Liver (tissue), 9 donors: Measurements from ENCODE around the gene PHLDB3. TPM values are rescaled to one million over a fixed set of nuclear protein-coding genes. Genes with fewer than 3 reads are reported as not detected.

ENCODE experiments used
- DNase-seq: peaks from one replicate; pipeline ENCODE4 v3.0.0-alpha.2; 2017; ENCODE audit warnings: low spot score
- H3K27ac ChIP-seq, 2 donors: one replicate each; pipeline ENCODE4 v1.7.0; 2013; ENCODE audit warnings: inconsistent platforms in 2 of 2, low read length in 2 of 2, control low read depth in 1 of 2, low read depth in 1 of 2, mild to moderate bottlenecking in 1 of 2
- H3K27me3 ChIP-seq, 4 donors: one replicate each; pipeline versions ENCODE4 v1.6.1 to v1.7.0; 2013; ENCODE audit warnings: low read length in 3 of 4, inconsistent platforms in 1 of 4, mild to moderate bottlenecking in 1 of 4, moderate library complexity in 1 of 4; ENCODE audit not compliant: control insufficient read depth in 4 of 4, insufficient read depth in 4 of 4
- H3K36me3 ChIP-seq, 4 donors: one replicate each; pipeline versions ENCODE4 v1.6.1 to v1.7.0; 2013; ENCODE audit warnings: low read length in 3 of 4, mild to moderate bottlenecking in 3 of 4, low read depth in 1 of 4, moderate library complexity in 1 of 4; ENCODE audit not compliant: control insufficient read depth in 4 of 4, insufficient read depth in 3 of 4
- H3K4me1 ChIP-seq, 4 donors: one replicate each; pipeline versions ENCODE4 v1.6.1 to v1.7.0; 2013; ENCODE audit warnings: low read length in 3 of 4, mild to moderate bottlenecking in 3 of 4, moderate library complexity in 1 of 4; ENCODE audit not compliant: control insufficient read depth in 4 of 4, insufficient read depth in 4 of 4
- H3K4me3 ChIP-seq, 3 donors: one replicate each; pipeline versions ENCODE4 v1.6.1 to v1.7.0; 2013; ENCODE audit warnings: low read length in 3 of 3, control low read depth in 1 of 3, low read depth in 1 of 3, mild to moderate bottlenecking in 1 of 3
- H3K9ac ChIP-seq, 2 donors: one replicate each; pipeline ENCODE4 v1.7.0; 2013; ENCODE audit warnings: low read length in 2 of 2, mild to moderate bottlenecking in 2 of 2, moderate library complexity in 2 of 2, control low read depth in 1 of 2, low read depth in 1 of 2
- H3K9me3 ChIP-seq, 4 donors: one replicate each; pipeline versions ENCODE4 v1.6.1 to v1.7.0; 2013; ENCODE audit warnings: low read length in 3 of 4; ENCODE audit not compliant: control insufficient read depth in 4 of 4
- FOXA1 ChIP-seq: IDR thresholded peaks from 2 replicates; pipeline ENCODE4 v1.6.1; 2016; ENCODE audit warnings: antibody characterized with exemption
- GABPA ChIP-seq, 2 donors: IDR thresholded peaks in 1 of 2; conservative IDR thresholded peaks in 1 of 2; 2 replicates each; pipeline ENCODE4 v1.6.1; 2016; ENCODE audit warnings: antibody characterized with exemption in 2 of 2, mild to moderate bottlenecking in 1 of 2, moderate library complexity in 1 of 2
- HNF4G ChIP-seq: IDR thresholded peaks from 2 replicates; pipeline ENCODE4 v1.6.1; 2016; ENCODE audit warnings: antibody characterized with exemption
- JUND ChIP-seq, 2 donors: IDR thresholded peaks; 2 replicates each; pipeline ENCODE4 v1.6.1; 2016; ENCODE audit warnings: antibody characterized with exemption in 2 of 2
- NR2F2 ChIP-seq: IDR thresholded peaks from 2 replicates; pipeline ENCODE4 v1.6.1; 2016; ENCODE audit warnings: antibody characterized with exemption
- RAD21 ChIP-seq, 2 donors: IDR thresholded peaks; 2 replicates each; pipeline ENCODE4 v1.6.1; 2016; ENCODE audit warnings: antibody characterized with exemption in 2 of 2, mild to moderate bottlenecking in 2 of 2
- RXRA ChIP-seq, 2 donors: IDR thresholded peaks; 2 replicates each; pipeline ENCODE4 v1.6.1; 2017 to 2018; ENCODE audit warnings: antibody characterized with exemption in 2 of 2, mild to moderate bottlenecking in 1 of 2
- TAF1 ChIP-seq: conservative IDR thresholded peaks from 2 replicates; pipeline ENCODE4 v1.6.1; 2016; ENCODE audit warnings: antibody characterized with exemption, mild to moderate bottlenecking
- YY1 ChIP-seq: IDR thresholded peaks from 2 replicates; pipeline ENCODE4 v1.6.1; 2016; ENCODE audit warnings: antibody characterized with exemption, mild to moderate bottlenecking
- WGBS: extraction: QIAGEN DNeasy Blood & Tissue Kit; methylation state at CpG from one replicate; pipeline ENCODE4 v1.1.7; 2013; 5-methylcytosine and 5-hydroxymethylcytosine counted together
- polyA plus RNA-seq, 2 donors: library from polyadenylated mRNA; stranded (reverse) in 1 of 2; unstranded in 1 of 2; fragments of 200-250 nt in 1 of 2; fragments of >200 nt in 1 of 2; fragmentation: Nextera tagmentation in 1 of 2; extraction: Ambion mirVana in 1 of 2; gene quantifications; one replicate each; pipeline versions ENCODE4 v1.2.1 to v1.2.3, GENCODE V29; 2013 to 2015
- total RNA-seq, 2 donors: library from RNA; depleted of rRNA; stranded (reverse); fragments of >200 nt; gene quantifications; one replicate each; pipeline ENCODE4 v1.2.3, GENCODE V29; 2014
- TF ChIP-seq, protein P1 (sequence below): fragments of 150-350 bp; IDR thresholded peaks from 2 replicates; pipeline ENCODE4 v1.5.1; 2017; ENCODE audit warnings: improper control_type of control experiment, low read depth, low read length; ENCODE audit not compliant: missing input control
- TF ChIP-seq, protein P2 (sequence below): IDR thresholded peaks from 2 replicates; pipeline ENCODE4 v1.6.1; 2016; ENCODE audit warnings: antibody characterized with exemption
- TF ChIP-seq, protein P3 (sequence below): IDR thresholded peaks from 2 replicates; pipeline ENCODE4 v1.6.1; 2016; ENCODE audit warnings: antibody characterized with exemption
- donor health status: healthy.
- donor health status: healthy.
- donor health status: healthy.
- donor health status: healthy.
- donor health status: healthy.

The PHLDB3 gene
- total and polyA plus RNA-seq, 4 donors, result 10.6 to 18.2 (median 11.7) TPM

DNA sequence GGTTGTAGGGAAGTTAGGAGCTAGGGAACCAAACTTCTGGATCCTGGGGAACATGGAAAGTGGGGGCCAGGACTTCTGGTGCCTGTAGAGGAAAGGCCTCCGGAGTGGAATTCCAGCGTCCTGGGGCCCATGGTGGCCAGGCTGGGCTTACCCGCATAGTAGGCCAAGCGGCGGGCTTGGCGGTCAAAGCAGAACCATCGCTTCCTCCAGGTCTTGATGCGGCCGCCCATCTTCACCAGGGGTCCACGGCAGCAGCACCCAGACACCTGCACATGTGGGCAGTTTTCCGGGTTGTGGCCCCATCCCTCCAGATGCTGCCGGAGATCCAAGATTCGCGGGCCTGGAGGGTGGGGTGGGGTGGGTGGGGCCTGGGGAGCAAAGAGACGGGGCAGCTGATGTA, 25.3 kb downstream of the PHLDB3 start:
- no peak for TF ChIP-seq NR2F2
- peaks cover 0 to 4% (median 2%) of the 10 kb centered on the region in 4 donors for H3K4me1 ChIP-seq
- no peak overlapping the region for H3K4me3 ChIP-seq
- H3K36me3 ChIP-seq, result peaks cover 0 to 21% (median 8%) of the 10 kb centered on the region in 4 donors
- H3K27ac ChIP-seq, result no peak overlapping the region
- H3K9ac ChIP-seq, result no peak overlapping the region
- 95% methylated on average over 15 of the region's 15 CpGs for WGBS
- H3K27me3 ChIP-seq, result no peaks in the 10 kb centered on the region
- no peak for DNase-seq
- H3K9me3 ChIP-seq, result no peaks in the 10 kb centered on the region

DNA sequence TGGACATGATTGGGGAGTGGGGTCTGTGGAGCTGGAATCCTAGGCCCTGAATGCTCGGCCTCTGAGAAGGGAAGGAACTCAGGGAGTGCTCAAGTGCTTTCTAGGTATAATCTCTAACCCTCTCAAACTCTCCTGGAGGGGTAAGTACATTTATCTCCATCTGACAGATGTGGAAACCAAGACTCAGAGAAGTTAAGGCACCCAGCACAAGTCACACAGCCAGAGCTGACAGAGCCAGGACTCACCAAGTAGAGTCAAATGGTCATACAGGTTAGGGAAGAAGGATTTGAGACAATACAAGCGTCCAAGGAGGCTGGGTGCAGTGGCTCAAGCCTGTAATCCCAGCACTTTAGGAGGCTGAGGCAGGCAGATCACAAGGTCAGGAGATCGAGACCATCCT, 26.2 kb downstream of the PHLDB3 start:
- Histone ChIP-seq H3K4me3 (no peak overlapping the region), H3K27me3 (no peaks in the 10 kb centered on the region), H3K9ac (no peak overlapping the region), H3K4me1 (peaks cover 0 to 4% (median 2%) of the 10 kb centered on the region in 4 donors), H3K36me3 (peaks cover 0 to 21% (median 8%) of the 10 kb centered on the region in 4 donors), H3K27ac (no peak overlapping the region), H3K9me3 (no peaks in the 10 kb centered on the region)
- WGBS, result 97% methylated on average over 3 of the region's 3 CpGs
- DNase-seq, result no peak
- TF ChIP-seq, protein P1, sequence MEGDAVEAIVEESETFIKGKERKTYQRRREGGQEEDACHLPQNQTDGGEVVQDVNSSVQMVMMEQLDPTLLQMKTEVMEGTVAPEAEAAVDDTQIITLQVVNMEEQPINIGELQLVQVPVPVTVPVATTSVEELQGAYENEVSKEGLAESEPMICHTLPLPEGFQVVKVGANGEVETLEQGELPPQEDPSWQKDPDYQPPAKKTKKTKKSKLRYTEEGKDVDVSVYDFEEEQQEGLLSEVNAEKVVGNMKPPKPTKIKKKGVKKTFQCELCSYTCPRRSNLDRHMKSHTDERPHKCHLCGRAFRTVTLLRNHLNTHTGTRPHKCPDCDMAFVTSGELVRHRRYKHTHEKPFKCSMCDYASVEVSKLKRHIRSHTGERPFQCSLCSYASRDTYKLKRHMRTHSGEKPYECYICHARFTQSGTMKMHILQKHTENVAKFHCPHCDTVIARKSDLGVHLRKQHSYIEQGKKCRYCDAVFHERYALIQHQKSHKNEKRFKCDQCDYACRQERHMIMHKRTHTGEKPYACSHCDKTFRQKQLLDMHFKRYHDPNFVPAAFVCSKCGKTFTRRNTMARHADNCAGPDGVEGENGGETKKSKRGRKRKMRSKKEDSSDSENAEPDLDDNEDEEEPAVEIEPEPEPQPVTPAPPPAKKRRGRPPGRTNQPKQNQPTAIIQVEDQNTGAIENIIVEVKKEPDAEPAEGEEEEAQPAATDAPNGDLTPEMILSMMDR, result no peak

DNA sequence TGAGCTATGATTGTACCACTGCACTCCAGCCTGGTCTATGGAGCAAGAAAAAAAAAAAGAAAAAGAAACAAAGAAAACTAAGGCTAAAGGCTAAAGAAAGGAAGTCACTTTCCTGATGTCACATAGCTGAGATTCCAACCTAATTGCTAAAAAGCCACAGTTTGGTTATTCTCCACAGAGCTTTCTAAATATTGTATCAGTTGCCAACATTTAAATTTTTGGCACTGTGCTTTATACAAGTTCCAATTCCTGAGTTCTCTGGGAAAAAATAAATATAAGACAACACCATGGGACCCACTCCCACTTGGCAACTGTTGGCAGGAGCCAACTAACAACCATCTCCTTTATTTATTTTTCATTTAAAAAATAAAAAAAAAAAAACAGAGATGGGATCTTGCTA, 27.9 kb downstream of the PHLDB3 start:
- H3K9ac ChIP-seq, result no peak overlapping the region
- no peaks in the 10 kb centered on the region for H3K27me3 ChIP-seq
- no peaks in the 10 kb centered on the region for H3K9me3 ChIP-seq
- TF ChIP-seq NR2F2 (peak; percentile 51), JUND (IDR thresholded peaks at IDR 0.05) (no peak)
- no peak for DNase-seq
- peaks cover 0 to 4% (median 2%) of the 10 kb centered on the region in 4 donors for H3K4me1 ChIP-seq
- no peak overlapping the region for H3K4me3 ChIP-seq
- no peak overlapping the region for H3K27ac ChIP-seq
- H3K36me3 ChIP-seq, result peaks cover 0 to 21% (median 8%) of the 10 kb centered on the region in 4 donors

DNA sequence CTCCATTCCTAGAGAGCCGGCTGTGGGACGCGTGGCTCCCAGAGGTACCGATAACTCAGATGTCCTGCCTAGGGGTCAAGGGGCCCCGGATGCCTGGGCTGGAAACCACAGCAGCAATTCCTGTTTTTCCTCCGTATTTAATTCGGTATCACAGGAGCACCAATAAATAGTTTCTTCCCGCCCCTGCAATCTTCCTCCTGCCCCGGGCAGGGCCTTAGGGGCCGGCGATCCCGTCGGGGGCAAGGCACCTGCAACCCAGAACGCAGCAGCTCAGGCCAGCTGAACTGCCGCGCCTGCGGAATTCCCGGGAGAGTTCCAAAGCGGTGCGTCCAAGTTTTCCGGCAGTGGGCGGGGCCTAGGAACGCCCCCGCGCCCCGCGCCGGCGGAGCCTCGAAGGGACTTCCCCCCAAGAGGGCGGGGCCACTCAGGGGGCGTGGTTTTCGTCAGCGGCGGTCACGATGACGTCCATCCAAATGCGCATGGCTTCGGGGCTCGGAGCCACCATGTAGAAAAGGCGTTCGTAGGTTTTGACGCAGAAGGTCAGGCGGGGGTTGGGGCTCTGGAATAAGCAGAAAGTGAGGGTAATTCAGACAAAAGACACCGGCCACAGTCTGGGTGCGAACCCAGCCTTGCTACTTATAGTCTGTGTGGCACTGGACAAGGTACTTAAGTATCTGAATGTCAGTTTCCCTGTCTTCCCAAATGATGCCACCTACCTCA, 29.4 kb downstream of the PHLDB3 start:
- peak overlapping the region; percentile 48 to 59 for H3K9ac ChIP-seq
- peak; percentile 94 for DNase-seq
- 16% methylated on average over 46 of the region's 46 CpGs for WGBS
- peak overlapping the region; percentile 65 to 80 for H3K27ac ChIP-seq
- H3K4me1 ChIP-seq, result peaks cover 0 to 4% (median 2%) of the 10 kb centered on the region in 4 donors
- peak overlapping the region in 2 of 3 donors; percentile 2 to 16 for H3K4me3 ChIP-seq
- H3K27me3 ChIP-seq, result no peaks in the 10 kb centered on the region
- no peaks in the 10 kb centered on the region for H3K9me3 ChIP-seq
- peaks cover 0 to 12% (median 8%) of the 10 kb centered on the region in 4 donors for H3K36me3 ChIP-seq
- TF ChIP-seq TAF1, result no peak
- no peak for TF ChIP-seq FOXA1
- no peak for TF ChIP-seq HNF4G
- TF ChIP-seq, protein P1, result no peak
- TF ChIP-seq, protein P2, sequence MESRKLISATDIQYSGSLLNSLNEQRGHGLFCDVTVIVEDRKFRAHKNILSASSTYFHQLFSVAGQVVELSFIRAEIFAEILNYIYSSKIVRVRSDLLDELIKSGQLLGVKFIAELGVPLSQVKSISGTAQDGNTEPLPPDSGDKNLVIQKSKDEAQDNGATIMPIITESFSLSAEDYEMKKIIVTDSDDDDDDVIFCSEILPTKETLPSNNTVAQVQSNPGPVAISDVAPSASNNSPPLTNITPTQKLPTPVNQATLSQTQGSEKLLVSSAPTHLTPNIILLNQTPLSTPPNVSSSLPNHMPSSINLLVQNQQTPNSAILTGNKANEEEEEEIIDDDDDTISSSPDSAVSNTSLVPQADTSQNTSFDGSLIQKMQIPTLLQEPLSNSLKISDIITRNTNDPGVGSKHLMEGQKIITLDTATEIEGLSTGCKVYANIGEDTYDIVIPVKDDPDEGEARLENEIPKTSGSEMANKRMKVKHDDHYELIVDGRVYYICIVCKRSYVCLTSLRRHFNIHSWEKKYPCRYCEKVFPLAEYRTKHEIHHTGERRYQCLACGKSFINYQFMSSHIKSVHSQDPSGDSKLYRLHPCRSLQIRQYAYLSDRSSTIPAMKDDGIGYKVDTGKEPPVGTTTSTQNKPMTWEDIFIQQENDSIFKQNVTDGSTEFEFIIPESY, result peak; percentile 87
- peak in 1 of 2 donors; percentile 25 for TF ChIP-seq GABPA (IDR thresholded peaks at IDR 0.05 in 1 of 2, conservative IDR thresholded peaks at IDR 0.05 in 1 of 2)
- TF ChIP-seq RAD21 (IDR thresholded peaks at IDR 0.05), result peak; percentile 16 to 30
- peak; percentile 66 for TF ChIP-seq NR2F2
- TF ChIP-seq RXRA (IDR thresholded peaks at IDR 0.05), result peak in 1 of 2 donors; percentile 20
- TF ChIP-seq, protein P3, sequence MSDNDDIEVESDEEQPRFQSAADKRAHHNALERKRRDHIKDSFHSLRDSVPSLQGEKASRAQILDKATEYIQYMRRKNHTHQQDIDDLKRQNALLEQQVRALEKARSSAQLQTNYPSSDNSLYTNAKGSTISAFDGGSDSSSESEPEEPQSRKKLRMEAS, result peak; percentile 61
- TF ChIP-seq YY1, result peak; percentile 65
